K562 (cell line): Measurements from ENCODE around the gene EIF4E1B. TPM values are rescaled to one million over a fixed set of nuclear protein-coding genes. Genes with fewer than 3 reads are reported as not detected.

Experiments used
- CBX2 ChIP-seq: fragments of 200-600 bp; sonication (generic); IDR thresholded peaks from one replicate; pipeline ENCODE4 v1.6.1; 2012; ENCODE audit warnings: mild to moderate bottlenecking, low read length, inconsistent platforms; ENCODE audit not compliant: insufficient read depth, poor library complexity, severe bottlenecking
- CREB1 ChIP-seq, 2 experiments: sonication (generic) in 1 of 2; formaldehyde crosslinking in 1 of 2; IDR thresholded peaks; 2 replicates each; pipeline versions ENCODE4 v1.6.1 to v1.8.0; 2012 to 2022; ENCODE audit warnings: inconsistent platforms in 1 of 2, mild to moderate bottlenecking in 1 of 2, missing genetic modification reagents in 1 of 2, moderate library complexity in 1 of 2
- CTCF ChIP-seq, 3 experiments: IDR thresholded peaks in 2 of 3; conservative IDR thresholded peaks in 1 of 3; 2 replicates each; pipeline ENCODE4 v1.5.1; 2011 to 2012; ENCODE audit warnings: low read length in 3 of 3, mild to moderate bottlenecking in 3 of 3, control low read depth in 2 of 3, improper control_type of control experiment in 1 of 3, inconsistent platforms in 1 of 3, low read depth in 1 of 3, mixed read lengths in 1 of 3, moderate library complexity in 1 of 3; ENCODE audit not compliant: insufficient read depth in 2 of 3
- DMBX1 ChIP-seq: fragments of 250-450 bp; sonication (Bioruptor Pico); IDR thresholded peaks from 2 replicates; pipeline ENCODE4 v1.8.0; 2022; ENCODE audit warnings: inconsistent platforms, mild to moderate bottlenecking, moderate library complexity, borderline replicate concordance
- E4F1 ChIP-seq: fragments of 250-450 bp; sonication (Bioruptor Pico); IDR thresholded peaks from 2 replicates; pipeline ENCODE4 v1.5.0; 2021; ENCODE audit warnings: mild to moderate bottlenecking, borderline replicate concordance
- ETV5 ChIP-seq: sonication (generic); formaldehyde crosslinking; IDR thresholded peaks from 2 replicates; pipeline ENCODE4 v1.4.0; 2020; ENCODE audit warnings: low read depth, mild to moderate bottlenecking, missing genetic modification reagents
- HCFC1 ChIP-seq: IDR thresholded peaks from 2 replicates; pipeline ENCODE4 v1.6.1; 2012; ENCODE audit warnings: low read depth, low read length, improper control_type of control experiment
- ID3 ChIP-seq, 2 experiments: fragments of 250-450 bp in 1 of 2; fragments of 450-650 bp in 1 of 2; sonication (Bioruptor Pico) in 1 of 2; IDR thresholded peaks; 2 replicates each; pipeline versions ENCODE4 v1.6.1 to v1.8.0; 2016 to 2021; ENCODE audit warnings: mild to moderate bottlenecking in 2 of 2, moderate library complexity in 2 of 2, missing compliant biosample characterization in 1 of 2, missing genetic modification characterization in 1 of 2
- PML ChIP-seq: IDR thresholded peaks from 2 replicates; pipeline ENCODE4 v1.6.1; 2012; ENCODE audit warnings: low read length, inconsistent platforms
- SAP30 ChIP-seq: fragments of 200-600 bp; sonication (generic); IDR thresholded peaks from 2 replicates; pipeline ENCODE4 v1.6.1; 2012; ENCODE audit warnings: borderline replicate concordance, low read depth, mild to moderate bottlenecking, moderate library complexity, low read length, control low read depth, inconsistent platforms; ENCODE audit not compliant: insufficient read depth, poor library complexity, severe bottlenecking
- SNIP1 ChIP-seq: fragments of 450-650 bp; IDR thresholded peaks from 2 replicates; pipeline ENCODE4 v1.7.1; 2017; ENCODE audit warnings: low read depth, mild to moderate bottlenecking
- YY1 ChIP-seq, 3 experiments: IDR thresholded peaks; 2 replicates each; pipeline ENCODE4 v1.6.1; 2011; ENCODE audit warnings: low read length in 2 of 3, mild to moderate bottlenecking in 2 of 3, moderate library complexity in 2 of 3, borderline replicate concordance in 1 of 3, control low read depth in 1 of 3, low read depth in 1 of 3; ENCODE audit not compliant: insufficient read depth in 3 of 3, insufficient replicate concordance in 2 of 3, control insufficient read depth in 1 of 3, insufficient read length in 1 of 3; ENCODE audit errors: extremely low read depth in 1 of 3
- ZMIZ1 ChIP-seq, 2 experiments: fragments of 150-350 bp in 1 of 2; IDR thresholded peaks; 2 replicates each; pipeline ENCODE4 v1.6.1; 2012 to 2016; ENCODE audit warnings: low read depth in 2 of 2, low read length in 2 of 2, mild to moderate bottlenecking in 1 of 2, moderate library complexity in 1 of 2
- ZNF134 ChIP-seq: fragments of 250-450 bp; sonication (Bioruptor Pico); conservative IDR thresholded peaks from 2 replicates; pipeline ENCODE4 v1.4.0; 2020
- ZNF174 ChIP-seq: fragments of 250-450 bp; sonication (Bioruptor Pico); IDR thresholded peaks from 2 replicates; pipeline ENCODE4 v1.4.0; 2020; ENCODE audit warnings: mild to moderate bottlenecking
- polyA plus RNA-seq, 8 experiments: library from polyadenylated mRNA; depleted of rRNA in 4 of 8; stranded (reverse) in 5 of 8; unstranded in 3 of 8; fragments of >200 nt; fragmentation: Nextera tagmentation in 2 of 8; fragmentation: Illumina TruSeq in 1 of 8; extraction: Ambion mirVana in 2 of 8; extraction: Trizol in 1 of 8; gene quantifications; 2 replicates each; pipeline versions ENCODE4 v1.2.1 to v1.2.3, GENCODE V29; 2011 to 2014; ENCODE audit warnings: inconsistent platforms in 1 of 8, missing spikeins in 1 of 8
- total RNA-seq, 7 experiments: library from RNA; depleted of rRNA in 6 of 7; stranded (reverse); fragments of >200 nt in 6 of 7; fragmentation: Illumina TruSeq in 2 of 7; extraction: Trizol in 2 of 7; gene quantifications; 2 replicates each; pipeline versions ENCODE4 v1.2.1 to v1.2.3, GENCODE V29; 2011 to 2021; ENCODE audit warnings: low replicate concordance in 1 of 7
- TF ChIP-seq, protein P1 (sequence below): sonication (generic); formaldehyde crosslinking; IDR thresholded peaks from 2 replicates; pipeline ENCODE4 v1.8.0; 2022; ENCODE audit warnings: mild to moderate bottlenecking, missing genetic modification reagents

The EIF4E1B gene
- total and polyA plus RNA-seq, 9 of the 15 experiments (the other 6 are each of a cell fraction or from before 2014, with no cell fraction given): not detected

DNA sequence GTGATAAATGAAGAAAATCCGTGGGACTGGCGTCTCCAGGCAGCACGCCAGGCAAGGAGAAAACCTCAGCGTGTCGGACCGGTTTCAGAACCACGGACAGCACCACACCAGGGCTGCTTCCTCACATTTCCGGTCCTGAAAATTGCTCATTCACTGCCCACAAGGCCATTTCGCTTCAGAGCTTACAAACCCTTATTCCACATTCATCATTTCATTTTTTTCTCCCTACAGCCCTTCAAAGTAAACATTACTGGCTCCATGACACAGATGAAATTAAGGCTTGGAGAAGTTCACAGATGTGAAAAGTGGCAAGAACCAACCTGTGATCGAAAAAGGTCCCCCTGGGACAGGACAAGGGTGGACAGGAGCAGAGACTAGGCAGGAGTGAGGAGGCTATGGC lies 19.0 kb upstream of the EIF4E1B start (continued):
- TF ChIP-seq ZNF134 (CRISPR knock-in tag): 0 out of 2 replicates have a peak, but pooled peaks have one; percentile 8
- TF ChIP-seq SNIP1: no peak
- no peak for TF ChIP-seq DMBX1 (CRISPR knock-in tag)
- TF ChIP-seq E4F1 (CRISPR knock-in tag): no peak
- TF ChIP-seq ZNF174 (CRISPR knock-in tag): no peak
- peak; percentile 91 for TF ChIP-seq ETV5 (CRISPR knock-in tag)
- TF ChIP-seq ID3 (CRISPR knock-in tag; IDR thresholded peaks at IDR 0.05): no peak
- TF ChIP-seq ID3 (tag; IDR thresholded peaks at IDR 0.05): no peak
- TF ChIP-seq CREB1 (IDR thresholded peaks at IDR 0.05): 0 out of 2 replicates have a peak, but pooled peaks have one; percentile 19
- peak; percentile 47; the same call in 1 of the 2 replicates for TF ChIP-seq CREB1 (CRISPR knock-in tag; IDR thresholded peaks at IDR 0.05)
- TF ChIP-seq YY1 (IDR thresholded peaks at IDR 0.05; ENCODE audit: borderline replicate concordance in 1 of 3, control insufficient read depth in 1 of 3, extremely low read depth in 1 of 3, insufficient read depth in 3 of 3, insufficient read length in 1 of 3, insufficient replicate concordance in 2 of 3, low read depth in 1 of 3, low read length in 2 of 3): peak in 1 of 3 experiments; percentile 13
- TF ChIP-seq, protein P1, sequence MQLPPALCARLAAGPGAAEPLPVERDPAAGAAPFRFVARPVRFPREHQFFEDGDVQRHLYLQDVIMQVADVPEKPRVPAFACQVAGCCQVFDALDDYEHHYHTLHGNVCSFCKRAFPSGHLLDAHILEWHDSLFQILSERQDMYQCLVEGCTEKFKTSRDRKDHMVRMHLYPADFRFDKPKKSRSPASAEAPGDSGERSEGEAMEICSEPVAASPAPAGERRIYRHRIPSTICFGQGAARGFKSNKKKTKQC (CRISPR knock-in tag): peak; percentile 83
- TF ChIP-seq ZMIZ1 (IDR thresholded peaks at IDR 0.05; ENCODE audit: low read depth in 2 of 2, low read length in 2 of 2): no peak
- peak; percentile 21; the same call in 1 of the 2 replicates for TF ChIP-seq HCFC1
- no peak for TF ChIP-seq CBX2
- no peak for TF ChIP-seq CTCF (IDR thresholded peaks at IDR 0.05 in 2 of 3, conservative IDR thresholded peaks at IDR 0.05 in 1 of 3; ENCODE audit: insufficient read depth in 2 of 3, low read depth in 1 of 3, low read length in 3 of 3)
- no peak for TF ChIP-seq PML
- TF ChIP-seq SAP30: peak; percentile 57
